GM18861 (cell line): ENCODE results near the gene NKAP.
A peak's percentile ranks its signal among the peaks of the same experiment; 100 is the strongest.
"Not testable (repeated sequence)": the region's sequence is repeated elsewhere in the genome, so short reads cannot be mapped to it uniquely, and the experiment has no call there.

Experiments used
- ATAC-seq: cut with Tn5 transposase; IDR thresholded peaks from one replicate; pipeline ENCODE4 v1.9.1; 2021; ENCODE audit not compliant: unreplicated experiment

The NKAP gene

DNA sequence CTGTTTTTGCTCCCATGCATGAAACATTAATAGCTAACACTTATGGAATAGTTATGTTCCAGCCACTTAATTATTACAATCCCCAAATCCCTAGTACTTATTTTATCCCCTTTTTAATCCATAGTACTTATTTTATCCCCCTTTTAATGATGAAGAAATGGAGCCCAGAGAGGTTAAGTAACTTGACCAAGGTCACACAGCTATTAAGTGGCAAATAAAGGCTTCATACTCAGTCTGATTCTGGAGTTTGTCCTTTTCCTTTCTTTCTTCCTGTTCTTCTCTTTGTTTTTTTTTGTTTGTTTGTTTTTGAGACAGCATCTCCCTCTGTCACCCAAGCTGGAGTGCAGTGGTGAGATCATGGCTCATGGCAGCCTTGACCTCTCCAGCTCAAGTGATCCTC, 2.2 kb downstream of the NKAP start:
- no peak for ATAC-seq

- no peak for ATAC-seq
These were observed 8.2 kb downstream of the NKAP start for GRCh38 chrX:119935215-119935874.

- ATAC-seq, result not testable (repeated sequence)
These were observed 21.2 kb downstream of the NKAP start for GRCh38 chrX:119922391-119922790.

- ATAC-seq, result no peak
These were observed 23.5 kb downstream of the NKAP start for GRCh38 chrX:119919835-119920585.

- ATAC-seq, result no peak
These were observed 25.7 kb downstream of the NKAP start for GRCh38 chrX:119917877-119918276.

GRCh38 chrX:119916310-119916709, 27.2 kb downstream of the NKAP start:
- no peak for ATAC-seq

- ATAC-seq, result no peak
These were observed 42.6 kb downstream of the NKAP start for GRCh38 chrX:119900976-119901375.

DNA sequence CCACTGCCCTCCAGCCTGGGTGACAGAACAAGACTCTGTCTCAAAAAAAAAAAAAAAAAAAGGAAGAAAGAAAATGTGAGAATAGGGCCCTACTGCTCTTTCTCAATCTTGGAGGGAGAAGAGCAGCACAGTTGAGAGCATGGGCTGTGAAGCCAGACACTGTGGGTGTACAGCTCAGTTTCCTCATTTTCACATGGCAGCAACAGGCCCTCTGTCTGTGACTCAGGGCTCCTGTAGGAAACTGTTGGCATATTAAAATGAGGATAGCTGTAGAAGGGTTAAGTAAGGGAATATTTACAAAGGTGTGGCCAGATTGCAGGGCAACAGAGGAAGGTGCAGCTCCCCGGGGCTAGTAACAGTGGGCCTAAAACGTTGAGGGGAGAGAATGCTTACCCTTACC, 44.4 kb downstream of the NKAP start:
- ATAC-seq, result no peak

DNA sequence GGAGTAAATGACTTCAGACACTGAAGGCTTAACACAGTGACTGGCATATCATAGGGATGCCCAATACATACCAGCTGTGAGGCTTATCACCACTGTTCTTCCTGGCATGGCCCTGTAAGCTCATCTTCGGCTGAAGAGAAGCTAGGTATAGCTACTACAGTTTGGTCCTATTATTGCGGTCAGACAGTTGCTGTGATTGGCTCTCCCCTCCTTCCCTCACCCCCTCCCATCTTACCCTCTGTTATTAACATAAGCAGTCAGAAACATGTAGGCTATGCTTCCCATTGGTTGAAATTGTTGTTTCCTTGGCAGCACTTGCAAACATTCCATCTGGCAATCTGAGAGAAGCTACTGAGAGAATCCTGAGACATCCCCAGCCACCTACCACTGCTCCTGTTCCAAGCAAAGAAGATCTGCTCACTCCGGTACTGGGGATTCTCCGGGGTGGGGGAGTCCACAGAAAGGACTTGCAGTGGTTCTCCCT, 47.7 kb downstream of the NKAP start, which contains the start of gene AKAP14:
Gene AKAP14, plus strand, starts transcription at position 51 of the 484 bp plus-strand sequence. CDS start 7,331 bp downstream, outside the sequence.
- ATAC-seq, result no peak

GRCh38 chrX:119891961-119892692, 51.4 kb downstream of the NKAP start:
- not testable (repeated sequence) for ATAC-seq

DNA sequence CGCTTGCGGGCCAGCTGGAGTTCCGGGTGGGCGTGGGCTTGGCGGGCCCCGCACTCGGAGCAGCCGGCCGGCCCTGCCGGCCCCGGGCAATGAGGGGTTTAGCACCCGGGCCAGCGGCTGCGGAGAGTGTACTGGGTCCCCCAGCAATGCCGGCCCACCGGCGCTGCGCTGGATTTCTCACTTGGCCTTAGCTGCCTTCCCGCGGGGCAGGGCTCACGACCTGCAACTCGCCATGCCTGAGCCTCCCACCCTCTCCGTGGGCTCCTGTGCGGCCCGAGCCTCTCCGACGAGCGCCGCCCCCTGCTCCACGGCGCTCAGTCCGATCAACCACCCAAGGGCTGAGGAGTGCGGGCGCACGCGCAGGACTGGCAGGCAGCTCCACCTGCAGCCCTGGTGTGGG, 52.9 kb downstream of the NKAP start:
- not testable (repeated sequence) for ATAC-seq

DNA sequence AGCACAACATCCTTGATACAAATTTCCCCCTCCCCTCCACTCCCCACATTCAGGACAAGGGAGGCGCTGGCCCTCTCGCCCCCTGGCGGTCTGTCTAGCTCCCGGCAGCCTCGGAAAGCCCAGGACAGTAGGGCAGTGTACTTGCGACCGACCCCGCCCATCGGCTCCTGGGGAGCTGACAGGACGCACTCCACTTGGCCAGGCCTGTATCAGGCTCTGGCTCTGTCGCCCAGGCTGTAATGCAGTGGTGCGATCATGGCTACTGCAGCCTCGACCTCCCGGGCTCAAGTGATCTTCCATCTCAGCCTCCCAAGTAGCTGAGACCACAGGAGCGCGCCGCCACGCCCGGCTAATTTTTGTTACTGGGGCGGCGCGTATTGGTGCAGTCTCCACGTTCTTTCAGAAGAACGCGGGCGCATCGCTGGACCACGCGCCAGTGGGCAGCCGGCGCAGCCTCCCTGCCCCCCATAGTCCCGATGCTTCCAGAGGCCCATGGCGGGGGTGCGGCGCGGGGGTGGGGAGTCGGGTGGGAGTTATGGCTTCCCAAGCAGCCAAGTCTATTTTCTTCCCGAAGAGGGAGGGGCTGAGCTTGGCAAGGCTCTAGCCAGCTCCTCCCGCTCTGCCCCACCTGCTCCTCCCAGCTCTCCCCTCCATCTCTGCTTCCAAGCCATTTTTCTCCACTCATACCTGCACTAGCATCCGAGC, 55.7 kb downstream of the NKAP start:
- peak; percentile 54 for ATAC-seq

GRCh38 chrX:119885554-119886428, 57.8 kb downstream of the NKAP start:
- no peak for ATAC-seq

- ATAC-seq, result peak; percentile 88
These were observed 62.8 kb downstream of the NKAP start for GRCh38 chrX:119880552-119881437.

DNA sequence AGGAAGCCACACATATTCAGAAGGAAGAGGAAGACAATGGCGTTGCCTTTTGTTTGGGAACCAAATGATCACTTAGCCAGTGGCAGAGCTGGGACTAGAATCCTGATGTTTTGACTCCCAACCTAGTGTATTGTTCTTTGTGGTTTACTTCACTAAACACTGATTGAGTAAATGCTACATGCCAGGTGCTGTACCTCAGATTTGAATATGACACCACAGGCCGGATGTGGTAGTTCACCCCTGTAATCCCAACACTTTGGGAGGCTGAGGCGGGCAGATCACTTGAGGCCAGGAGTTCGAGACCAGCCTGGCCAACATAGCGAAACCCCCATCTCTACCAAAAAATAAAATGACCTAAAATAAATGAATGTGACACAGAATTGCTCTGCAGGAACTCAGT, 63.5 kb downstream of the NKAP start:
- ATAC-seq, result no peak

DNA sequence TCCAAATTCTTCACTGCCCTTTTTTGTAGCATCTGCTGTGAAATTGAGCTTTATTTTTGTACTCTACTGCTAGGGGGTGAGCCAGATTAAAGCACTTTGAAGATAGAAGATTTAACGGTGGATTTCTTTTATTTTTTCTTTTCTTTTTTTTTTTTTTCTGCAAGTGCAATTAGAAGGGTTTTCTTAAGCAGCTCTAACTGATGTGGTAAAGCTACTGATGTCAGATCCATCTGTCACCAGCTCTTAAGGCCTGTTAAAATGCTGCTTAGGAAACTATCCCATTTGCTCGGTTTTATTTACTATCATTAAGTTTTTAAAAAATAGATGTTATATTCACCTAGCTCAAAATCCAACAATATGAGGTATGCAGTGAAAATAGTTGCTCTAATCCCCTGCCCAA, 64.8 kb downstream of the NKAP start:
- ATAC-seq, result no peak

DNA sequence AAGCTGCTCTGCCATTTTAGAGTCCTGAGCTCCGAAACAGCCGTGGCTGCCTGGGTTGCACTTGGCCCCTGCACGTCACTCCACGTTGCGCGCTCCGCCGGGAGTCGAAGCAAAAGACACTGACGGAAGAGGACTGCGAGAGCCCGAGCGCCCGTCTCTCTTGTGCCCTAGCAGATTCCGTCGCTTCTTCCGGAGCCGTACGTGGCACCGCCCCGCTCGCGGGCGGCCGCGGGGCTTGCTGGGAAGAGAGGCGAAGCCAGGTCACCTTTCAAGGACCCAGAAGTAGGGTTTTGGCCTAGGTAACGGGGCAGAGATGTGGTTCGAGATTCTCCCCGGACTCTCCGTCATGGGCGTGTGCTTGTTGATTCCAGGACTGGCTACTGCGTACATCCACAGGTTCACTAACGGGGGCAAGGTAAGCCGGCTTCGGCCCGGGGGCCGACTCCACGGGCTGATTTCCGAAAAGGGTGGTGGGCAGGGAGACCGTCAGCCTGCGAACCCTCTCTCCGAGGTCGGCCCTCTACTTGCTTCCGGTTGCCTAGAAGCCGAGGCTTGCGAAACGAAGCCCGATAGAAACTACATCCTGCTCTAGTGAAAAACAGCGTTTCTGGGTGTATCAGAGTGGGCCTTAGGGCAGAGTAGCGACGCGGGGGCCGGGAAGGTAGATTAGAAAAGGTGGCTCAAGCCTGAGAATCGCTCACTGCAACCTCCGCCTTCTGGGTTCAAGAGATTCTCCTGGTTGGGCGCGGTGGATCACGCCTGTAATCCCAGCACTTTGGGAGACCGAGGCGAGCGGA, 71.8 kb downstream of the NKAP start, which contains the start of the genes NDUFA1 and RNF113A:
Gene NDUFA1, plus strand, starts transcription at position 234 of the 797 bp plus-strand sequence. Its CDS starts 80 bp downstream, at position 314.
Gene RNF113A, minus strand, starts transcription at position 135 of the 797 bp plus-strand sequence. Its CDS starts 120 bp downstream, at position 15.
- ATAC-seq, result peak; percentile 88

GRCh38 chrX:119871245-119871598, 72.3 kb downstream of the NKAP start:
- ATAC-seq, result peak; percentile 23
